ENCODE data around the gene KIF27. TPM values are rescaled to one million over a fixed set of nuclear protein-coding genes. Genes with fewer than 3 reads are reported as not detected.

KIF27 gene
- 10.0 TPM for polyA plus RNA-seq (2013, experiment 1 of 4)
- 6.9 TPM for polyA plus RNA-seq (2013, experiment 2 of 4)
- 5.4 TPM for polyA plus RNA-seq (2013, experiment 3 of 4)
- 7.3 TPM for polyA plus RNA-seq (2013, experiment 4 of 4)

GRCh38 chr9:83920927-83921707, at the start of gene KIF27:
KIF27 (minus strand) TSS chr9:83921432; CDS start chr9:83915591, 5,841 bp downstream.
- Histone ChIP-seq H3K27ac (ENCODE audit: insufficient read depth, low read depth, low read length, poor library complexity, severe bottlenecking) (peak within 1 kb of the TSS; percentile 98), H3K4me1 (ENCODE audit: control insufficient read depth, insufficient read depth, low read length) (peaks cover 4% of the 10 kb centered on the region), H3K36me3 (ENCODE audit: control insufficient read depth, insufficient read depth, low read length) (no peaks in the 10 kb centered on the region), H3K27me3 (ENCODE audit: control insufficient read depth, insufficient read depth, low read length, poor library complexity, severe bottlenecking) (no peaks in the 10 kb centered on the region), H3K9me3 (ENCODE audit: control insufficient read depth, low read length) (no peaks in the 10 kb centered on the region), H3K4me3 (ENCODE audit: insufficient read depth, low read depth, low read length) (peak within 1 kb of the TSS; percentile 59)
- WGBS, 2 experiments: 0% methylated on average over 92 of the region's 92 CpGs

GRCh38 chr9:83969602-83970001, 48.4 kb upstream of the KIF27 start:
- 91 to 97% methylated on average over 3 of the region's 3 CpGs for WGBS, 2 experiments
- Histone ChIP-seq H3K27me3 (ENCODE audit: control insufficient read depth, insufficient read depth, low read length, poor library complexity, severe bottlenecking) (no peaks in the 10 kb centered on the region), H3K4me3 (ENCODE audit: insufficient read depth, low read depth, low read length) (no peak overlapping the region), H3K4me1 (ENCODE audit: control insufficient read depth, insufficient read depth, low read length) (no peaks in the 10 kb centered on the region), H3K9me3 (ENCODE audit: control insufficient read depth, low read length) (no peaks in the 10 kb centered on the region), H3K36me3 (ENCODE audit: control insufficient read depth, insufficient read depth, low read length) (peaks cover 52% of the 10 kb centered on the region), H3K27ac (ENCODE audit: insufficient read depth, low read depth, low read length, poor library complexity, severe bottlenecking) (no peak overlapping the region)

GRCh38 chr9:83967073-83967472, 45.8 kb upstream of the KIF27 start:
- Histone ChIP-seq H3K9me3 (ENCODE audit: control insufficient read depth, low read length) (no peaks in the 10 kb centered on the region), H3K4me1 (ENCODE audit: control insufficient read depth, insufficient read depth, low read length) (no peaks in the 10 kb centered on the region), H3K4me3 (ENCODE audit: insufficient read depth, low read depth, low read length) (no peak overlapping the region), H3K27ac (ENCODE audit: insufficient read depth, low read depth, low read length, poor library complexity, severe bottlenecking) (no peak overlapping the region), H3K27me3 (ENCODE audit: control insufficient read depth, insufficient read depth, low read length, poor library complexity, severe bottlenecking) (no peaks in the 10 kb centered on the region), H3K36me3 (ENCODE audit: control insufficient read depth, insufficient read depth, low read length) (peaks cover 32% of the 10 kb centered on the region)
- WGBS, 2 experiments: 94 to 97% methylated on average over 1 of the region's 1 CpG

- WGBS, 2 experiments: 93 to 95% methylated on average over 8 of the region's 8 CpGs
- Histone ChIP-seq H3K27me3 (ENCODE audit: control insufficient read depth, insufficient read depth, low read length, poor library complexity, severe bottlenecking) (no peaks in the 10 kb centered on the region), H3K4me1 (ENCODE audit: control insufficient read depth, insufficient read depth, low read length) (no peaks in the 10 kb centered on the region), H3K27ac (ENCODE audit: insufficient read depth, low read depth, low read length, poor library complexity, severe bottlenecking) (no peak overlapping the region), H3K36me3 (ENCODE audit: control insufficient read depth, insufficient read depth, low read length) (peaks cover 24% of the 10 kb centered on the region), H3K4me3 (ENCODE audit: insufficient read depth, low read depth, low read length) (no peak overlapping the region), H3K9me3 (ENCODE audit: control insufficient read depth, low read length) (no peaks in the 10 kb centered on the region)
These were observed 45.0 kb upstream of the KIF27 start for GRCh38 chr9:83966209-83966582.

- H3K4me1 ChIP-seq (ENCODE audit: control insufficient read depth, insufficient read depth, low read length): no peaks in the 10 kb centered on the region
- 87% methylated on average over 11 of the region's 11 CpGs for WGBS, 2 experiments
- no peak overlapping the region for H3K27ac ChIP-seq (ENCODE audit: insufficient read depth, low read depth, low read length, poor library complexity, severe bottlenecking)
- no peak overlapping the region for H3K4me3 ChIP-seq (ENCODE audit: insufficient read depth, low read depth, low read length)
- H3K36me3 ChIP-seq (ENCODE audit: control insufficient read depth, insufficient read depth, low read length): peaks cover 18% of the 10 kb centered on the region
- no peaks in the 10 kb centered on the region for H3K27me3 ChIP-seq (ENCODE audit: control insufficient read depth, insufficient read depth, low read length, poor library complexity, severe bottlenecking)
- no peaks in the 10 kb centered on the region for H3K9me3 ChIP-seq (ENCODE audit: control insufficient read depth, low read length)
These were observed 44.3 kb upstream of the KIF27 start for GRCh38 chr9:83965350-83966208.

- Histone ChIP-seq H3K4me3 (ENCODE audit: insufficient read depth, low read depth, low read length) (no peak overlapping the region), H3K4me1 (ENCODE audit: control insufficient read depth, insufficient read depth, low read length) (no peaks in the 10 kb centered on the region), H3K36me3 (ENCODE audit: control insufficient read depth, insufficient read depth, low read length) (peaks cover 11% of the 10 kb centered on the region), H3K9me3 (ENCODE audit: control insufficient read depth, low read length) (no peaks in the 10 kb centered on the region), H3K27ac (ENCODE audit: insufficient read depth, low read depth, low read length, poor library complexity, severe bottlenecking) (no peak overlapping the region), H3K27me3 (ENCODE audit: control insufficient read depth, insufficient read depth, low read length, poor library complexity, severe bottlenecking) (no peaks in the 10 kb centered on the region)
- WGBS, 2 experiments: 91 to 94% methylated on average over 2 of the region's 2 CpGs
These were observed 43.7 kb upstream of the KIF27 start for GRCh38 chr9:83964973-83965349.

- Histone ChIP-seq H3K4me3 (ENCODE audit: insufficient read depth, low read depth, low read length) (no peak overlapping the region), H3K27ac (ENCODE audit: insufficient read depth, low read depth, low read length, poor library complexity, severe bottlenecking) (no peak overlapping the region), H3K27me3 (ENCODE audit: control insufficient read depth, insufficient read depth, low read length, poor library complexity, severe bottlenecking) (no peaks in the 10 kb centered on the region), H3K9me3 (ENCODE audit: control insufficient read depth, low read length) (no peaks in the 10 kb centered on the region), H3K4me1 (ENCODE audit: control insufficient read depth, insufficient read depth, low read length) (no peaks in the 10 kb centered on the region), H3K36me3 (ENCODE audit: control insufficient read depth, insufficient read depth, low read length) (no peaks in the 10 kb centered on the region)
- WGBS, 2 experiments: 81 to 83% methylated on average over 3 of the region's 3 CpGs
These were observed 40.9 kb upstream of the KIF27 start for GRCh38 chr9:83962165-83962564.

GRCh38 chr9:83960991-83961390, 39.8 kb upstream of the KIF27 start:
- no peak overlapping the region for H3K27ac ChIP-seq (ENCODE audit: insufficient read depth, low read depth, low read length, poor library complexity, severe bottlenecking)
- H3K4me1 ChIP-seq (ENCODE audit: control insufficient read depth, insufficient read depth, low read length): no peaks in the 10 kb centered on the region
- no peaks in the 10 kb centered on the region for H3K27me3 ChIP-seq (ENCODE audit: control insufficient read depth, insufficient read depth, low read length, poor library complexity, severe bottlenecking)
- 91 to 92% methylated on average over 5 of the region's 5 CpGs for WGBS, 2 experiments
- H3K36me3 ChIP-seq (ENCODE audit: control insufficient read depth, insufficient read depth, low read length): no peaks in the 10 kb centered on the region
- H3K4me3 ChIP-seq (ENCODE audit: insufficient read depth, low read depth, low read length): no peak overlapping the region
- H3K9me3 ChIP-seq (ENCODE audit: control insufficient read depth, low read length): no peaks in the 10 kb centered on the region

- H3K4me1 ChIP-seq (ENCODE audit: control insufficient read depth, insufficient read depth, low read length): no peaks in the 10 kb centered on the region
- H3K9me3 ChIP-seq (ENCODE audit: control insufficient read depth, low read length): no peaks in the 10 kb centered on the region
- H3K27me3 ChIP-seq (ENCODE audit: control insufficient read depth, insufficient read depth, low read length, poor library complexity, severe bottlenecking): no peaks in the 10 kb centered on the region
- H3K36me3 ChIP-seq (ENCODE audit: control insufficient read depth, insufficient read depth, low read length): no peaks in the 10 kb centered on the region
- 72 to 85% methylated on average over 4 of the region's 4 CpGs for WGBS, 2 experiments
- no peak overlapping the region for H3K27ac ChIP-seq (ENCODE audit: insufficient read depth, low read depth, low read length, poor library complexity, severe bottlenecking)
- H3K4me3 ChIP-seq (ENCODE audit: insufficient read depth, low read depth, low read length): no peak overlapping the region
These were observed 37.8 kb upstream of the KIF27 start for GRCh38 chr9:83959061-83959460.

GRCh38 chr9:83957248-83957513, 35.9 kb upstream of the KIF27 start:
- Histone ChIP-seq H3K27me3 (ENCODE audit: control insufficient read depth, insufficient read depth, low read length, poor library complexity, severe bottlenecking) (no peaks in the 10 kb centered on the region), H3K27ac (ENCODE audit: insufficient read depth, low read depth, low read length, poor library complexity, severe bottlenecking) (no peak overlapping the region), H3K9me3 (ENCODE audit: control insufficient read depth, low read length) (no peaks in the 10 kb centered on the region), H3K36me3 (ENCODE audit: control insufficient read depth, insufficient read depth, low read length) (no peaks in the 10 kb centered on the region), H3K4me3 (ENCODE audit: insufficient read depth, low read depth, low read length) (peak overlapping the region; percentile 48), H3K4me1 (ENCODE audit: control insufficient read depth, insufficient read depth, low read length) (no peaks in the 10 kb centered on the region)
- 76 to 77% methylated on average over 4 of the region's 4 CpGs for WGBS, 2 experiments

Measured in ectodermal cell (in vitro differentiated cells).